ENCODE data around the gene DGKD.

Gene DGKD

GRCh38 chr2:233437439-233437955 lies 83.2 kb downstream of the DGKD start:
- Histone ChIP-seq H3K27me3 (ENCODE audit: insufficient read depth, low read length) (no peaks in the 10 kb centered on the region), H3K27ac (ENCODE audit: low read length) (no peak overlapping the region), H3K36me3 (ENCODE audit: insufficient read depth, low read depth, low read length) (peaks cover 7% of the 10 kb centered on the region; the same call in 1 of the 2 replicates), H3K9me3 (ENCODE audit: insufficient read depth, low read depth, low read length) (no peaks in the 10 kb centered on the region), H3K9ac (ENCODE audit: low read depth, low read length) (no peak overlapping the region), H3K4me3 (ENCODE audit: low read length) (no peak overlapping the region), H3K4me1 (ENCODE audit: insufficient read depth, low read length) (no peaks in the 10 kb centered on the region)

- no peaks in the 10 kb centered on the region for H3K27me3 ChIP-seq (ENCODE audit: insufficient read depth, low read length)
- no peaks in the 10 kb centered on the region for H3K9me3 ChIP-seq (ENCODE audit: insufficient read depth, low read depth, low read length)
- H3K4me1 ChIP-seq (ENCODE audit: insufficient read depth, low read length) = no peaks in the 10 kb centered on the region
- H3K36me3 ChIP-seq (ENCODE audit: insufficient read depth, low read depth, low read length) = peaks cover 7% of the 10 kb centered on the region; the same call in 1 of the 2 replicates
- no peak overlapping the region for H3K27ac ChIP-seq (ENCODE audit: low read length)
- no peak overlapping the region for H3K9ac ChIP-seq (ENCODE audit: low read depth, low read length)
- H3K4me3 ChIP-seq (ENCODE audit: low read length) = no peak overlapping the region
Observed at GRCh38 chr2:233438573-233439147, 84.4 kb downstream of the DGKD start.

- Histone ChIP-seq H3K9ac (ENCODE audit: low read depth, low read length) (no peak overlapping the region), H3K27me3 (ENCODE audit: insufficient read depth, low read length) (no peaks in the 10 kb centered on the region), H3K4me1 (ENCODE audit: insufficient read depth, low read length) (no peaks in the 10 kb centered on the region), H3K27ac (ENCODE audit: low read length) (no peak overlapping the region), H3K4me3 (ENCODE audit: low read length) (no peak overlapping the region), H3K36me3 (ENCODE audit: insufficient read depth, low read depth, low read length) (peaks cover 7% of the 10 kb centered on the region; the same call in 1 of the 2 replicates), H3K9me3 (ENCODE audit: insufficient read depth, low read depth, low read length) (no peaks in the 10 kb centered on the region)
Observed at GRCh38 chr2:233439191-233439590, 84.9 kb downstream of the DGKD start.

- Histone ChIP-seq H3K36me3 (ENCODE audit: insufficient read depth, low read depth, low read length) (peaks cover 7% of the 10 kb centered on the region; the same call in 1 of the 2 replicates), H3K4me3 (ENCODE audit: low read length) (no peak overlapping the region), H3K9me3 (ENCODE audit: insufficient read depth, low read depth, low read length) (no peaks in the 10 kb centered on the region), H3K27ac (ENCODE audit: low read length) (no peak overlapping the region), H3K27me3 (ENCODE audit: insufficient read depth, low read length) (no peaks in the 10 kb centered on the region), H3K9ac (ENCODE audit: low read depth, low read length) (no peak overlapping the region), H3K4me1 (ENCODE audit: insufficient read depth, low read length) (no peaks in the 10 kb centered on the region)
Observed at GRCh38 chr2:233440314-233440713, 86.0 kb downstream of the DGKD start.

- no peaks in the 10 kb centered on the region for H3K4me1 ChIP-seq (ENCODE audit: insufficient read depth, low read length)
- H3K9ac ChIP-seq (ENCODE audit: low read depth, low read length) = no peak overlapping the region
- H3K36me3 ChIP-seq (ENCODE audit: insufficient read depth, low read depth, low read length) = peaks cover 7% of the 10 kb centered on the region; the same call in 1 of the 2 replicates
- H3K4me3 ChIP-seq (ENCODE audit: low read length) = no peak overlapping the region
- H3K27me3 ChIP-seq (ENCODE audit: insufficient read depth, low read length) = no peaks in the 10 kb centered on the region
- H3K27ac ChIP-seq (ENCODE audit: low read length) = no peak overlapping the region
- H3K9me3 ChIP-seq (ENCODE audit: insufficient read depth, low read depth, low read length) = no peaks in the 10 kb centered on the region
Observed at GRCh38 chr2:233440714-233441113, 86.4 kb downstream of the DGKD start.

- H3K27ac ChIP-seq (ENCODE audit: low read length) = no peak overlapping the region
- no peaks in the 10 kb centered on the region for H3K27me3 ChIP-seq (ENCODE audit: insufficient read depth, low read length)
- H3K4me3 ChIP-seq (ENCODE audit: low read length) = no peak overlapping the region
- H3K9ac ChIP-seq (ENCODE audit: low read depth, low read length) = no peak overlapping the region
- no peaks in the 10 kb centered on the region for H3K4me1 ChIP-seq (ENCODE audit: insufficient read depth, low read length)
- no peaks in the 10 kb centered on the region for H3K9me3 ChIP-seq (ENCODE audit: insufficient read depth, low read depth, low read length)
- H3K36me3 ChIP-seq (ENCODE audit: insufficient read depth, low read depth, low read length) = peaks cover 7% of the 10 kb centered on the region; the same call in 1 of the 2 replicates
Observed at GRCh38 chr2:233441161-233442027, 87.1 kb downstream of the DGKD start.

- Histone ChIP-seq H3K4me1 (ENCODE audit: insufficient read depth, low read length) (no peaks in the 10 kb centered on the region), H3K4me3 (ENCODE audit: low read length) (no peak overlapping the region), H3K27ac (ENCODE audit: low read length) (no peak overlapping the region), H3K9me3 (ENCODE audit: insufficient read depth, low read depth, low read length) (no peaks in the 10 kb centered on the region), H3K9ac (ENCODE audit: low read depth, low read length) (no peak overlapping the region), H3K36me3 (ENCODE audit: insufficient read depth, low read depth, low read length) (peaks cover 7% of the 10 kb centered on the region; the same call in 1 of the 2 replicates), H3K27me3 (ENCODE audit: insufficient read depth, low read length) (no peaks in the 10 kb centered on the region)
Observed at GRCh38 chr2:233442028-233442310, 87.7 kb downstream of the DGKD start.

GRCh38 chr2:233443511-233444183 lies 89.4 kb downstream of the DGKD start:
- Histone ChIP-seq H3K4me3 (ENCODE audit: low read length) (no peak overlapping the region), H3K36me3 (ENCODE audit: insufficient read depth, low read depth, low read length) (peaks cover 7% of the 10 kb centered on the region; the same call in 1 of the 2 replicates), H3K9me3 (ENCODE audit: insufficient read depth, low read depth, low read length) (no peaks in the 10 kb centered on the region), H3K27me3 (ENCODE audit: insufficient read depth, low read length) (no peaks in the 10 kb centered on the region), H3K9ac (ENCODE audit: low read depth, low read length) (no peak overlapping the region), H3K27ac (ENCODE audit: low read length) (no peak overlapping the region), H3K4me1 (ENCODE audit: insufficient read depth, low read length) (no peaks in the 10 kb centered on the region)

GRCh38 chr2:233444501-233444900 lies 90.2 kb downstream of the DGKD start:
- Histone ChIP-seq H3K9me3 (ENCODE audit: insufficient read depth, low read depth, low read length) (no peaks in the 10 kb centered on the region), H3K36me3 (ENCODE audit: insufficient read depth, low read depth, low read length) (peaks cover 10% of the 10 kb centered on the region; the same call in 1 of the 2 replicates), H3K4me1 (ENCODE audit: insufficient read depth, low read length) (no peaks in the 10 kb centered on the region), H3K9ac (ENCODE audit: low read depth, low read length) (no peak overlapping the region), H3K27me3 (ENCODE audit: insufficient read depth, low read length) (no peaks in the 10 kb centered on the region), H3K27ac (ENCODE audit: low read length) (no peak overlapping the region), H3K4me3 (ENCODE audit: low read length) (no peak overlapping the region)

GRCh38 chr2:233445152-233445830 lies 91.0 kb downstream of the DGKD start:
- no peaks in the 10 kb centered on the region for H3K27me3 ChIP-seq (ENCODE audit: insufficient read depth, low read length)
- no peaks in the 10 kb centered on the region for H3K9me3 ChIP-seq (ENCODE audit: insufficient read depth, low read depth, low read length)
- H3K4me1 ChIP-seq (ENCODE audit: insufficient read depth, low read length) = no peaks in the 10 kb centered on the region
- peaks cover 15% of the 10 kb centered on the region; the same call in 1 of the 2 replicates for H3K36me3 ChIP-seq (ENCODE audit: insufficient read depth, low read depth, low read length)
- H3K27ac ChIP-seq (ENCODE audit: low read length) = no peak overlapping the region
- H3K4me3 ChIP-seq (ENCODE audit: low read length) = no peak overlapping the region
- no peak overlapping the region for H3K9ac ChIP-seq (ENCODE audit: low read depth, low read length)

GRCh38 chr2:233446121-233446520 lies 91.8 kb downstream of the DGKD start:
- Histone ChIP-seq H3K4me3 (ENCODE audit: low read length) (no peak overlapping the region), H3K4me1 (ENCODE audit: insufficient read depth, low read length) (no peaks in the 10 kb centered on the region), H3K36me3 (ENCODE audit: insufficient read depth, low read depth, low read length) (peaks cover 15% of the 10 kb centered on the region; the same call in 1 of the 2 replicates), H3K27ac (ENCODE audit: low read length) (no peak overlapping the region), H3K27me3 (ENCODE audit: insufficient read depth, low read length) (no peaks in the 10 kb centered on the region), H3K9ac (ENCODE audit: low read depth, low read length) (no peak overlapping the region), H3K9me3 (ENCODE audit: insufficient read depth, low read depth, low read length) (no peaks in the 10 kb centered on the region)

Measured in iPS-20b (cell line).